HCT116 (cell line): ENCODE results near the gene IGF2R.

ENCODE experiments used
- EZH2 ChIP-seq: fragments of 200-600 bp; sonication (generic); IDR thresholded peaks from 2 replicates; pipeline ENCODE4 v1.6.1; 2017; ENCODE audit warnings: antibody characterized with exemption, mixed run types
- FOSL1 ChIP-seq: IDR thresholded peaks from 2 replicates; pipeline ENCODE4 v1.6.1; 2012; ENCODE audit warnings: low read depth
- POLR2A ChIP-seq: IDR thresholded peaks from 2 replicates; pipeline ENCODE4 v1.7.0; 2011; ENCODE audit warnings: borderline replicate concordance; ENCODE audit not compliant: insufficient read depth, insufficient read length; ENCODE audit errors: extremely low read depth
- POLR2AphosphoS5 ChIP-seq: IDR thresholded peaks from 2 replicates; pipeline ENCODE4 v1.6.1; 2011; ENCODE audit warnings: mild to moderate bottlenecking, low read depth, low read length, moderate library complexity
- TF ChIP-seq, protein P1 (sequence below), 3 experiments: fragments of 200-600 bp in 1 of 3; sonication (generic) in 1 of 3; IDR thresholded peaks in 2 of 3; conservative IDR thresholded peaks in 1 of 3; 2 replicates each; pipeline ENCODE4 v1.5.1; 2012 to 2017; ENCODE audit warnings: low read depth in 2 of 3, low read length in 2 of 3, antibody characterized with exemption in 1 of 3, borderline replicate concordance in 1 of 3, control low read depth in 1 of 3, mild to moderate bottlenecking in 1 of 3, mixed read lengths in 1 of 3, mixed run types in 1 of 3, moderate library complexity in 1 of 3; ENCODE audit not compliant: insufficient read depth in 1 of 3
- TF ChIP-seq, protein P2 (sequence below): IDR thresholded peaks from 2 replicates; pipeline ENCODE4 v1.6.1; 2012

DNA sequence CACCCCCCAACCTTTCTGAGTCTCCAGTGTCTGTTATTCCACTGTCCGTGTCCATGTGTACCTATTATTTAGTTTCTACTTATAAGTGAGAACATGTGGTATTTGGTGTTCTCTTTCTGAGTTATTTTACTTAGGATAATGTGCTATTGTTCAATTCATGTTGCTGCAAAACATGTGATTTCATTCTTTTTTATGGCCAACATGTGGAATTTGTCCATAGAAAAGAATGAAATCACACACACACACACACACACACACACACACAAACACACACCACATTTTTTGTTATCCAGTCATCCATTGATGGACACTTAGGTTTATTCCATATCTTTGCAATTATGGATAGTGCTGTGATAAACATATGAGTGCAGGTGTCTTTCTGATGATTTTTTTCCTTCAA, 23.5 kb downstream of the IGF2R start:
- TF ChIP-seq EZH2 (no peak), POLR2AphosphoS5 (no peak), POLR2A (no peak), FOSL1 (no peak)
- TF ChIP-seq, protein P1, sequence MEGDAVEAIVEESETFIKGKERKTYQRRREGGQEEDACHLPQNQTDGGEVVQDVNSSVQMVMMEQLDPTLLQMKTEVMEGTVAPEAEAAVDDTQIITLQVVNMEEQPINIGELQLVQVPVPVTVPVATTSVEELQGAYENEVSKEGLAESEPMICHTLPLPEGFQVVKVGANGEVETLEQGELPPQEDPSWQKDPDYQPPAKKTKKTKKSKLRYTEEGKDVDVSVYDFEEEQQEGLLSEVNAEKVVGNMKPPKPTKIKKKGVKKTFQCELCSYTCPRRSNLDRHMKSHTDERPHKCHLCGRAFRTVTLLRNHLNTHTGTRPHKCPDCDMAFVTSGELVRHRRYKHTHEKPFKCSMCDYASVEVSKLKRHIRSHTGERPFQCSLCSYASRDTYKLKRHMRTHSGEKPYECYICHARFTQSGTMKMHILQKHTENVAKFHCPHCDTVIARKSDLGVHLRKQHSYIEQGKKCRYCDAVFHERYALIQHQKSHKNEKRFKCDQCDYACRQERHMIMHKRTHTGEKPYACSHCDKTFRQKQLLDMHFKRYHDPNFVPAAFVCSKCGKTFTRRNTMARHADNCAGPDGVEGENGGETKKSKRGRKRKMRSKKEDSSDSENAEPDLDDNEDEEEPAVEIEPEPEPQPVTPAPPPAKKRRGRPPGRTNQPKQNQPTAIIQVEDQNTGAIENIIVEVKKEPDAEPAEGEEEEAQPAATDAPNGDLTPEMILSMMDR (IDR thresholded peaks at IDR 0.05 in 2 of 3, conservative IDR thresholded peaks at IDR 0.05 in 1 of 3; ENCODE audit: borderline replicate concordance in 1 of 3, insufficient read depth in 1 of 3, low read depth in 2 of 3, low read length in 2 of 3), result no peak
- TF ChIP-seq, protein P2, sequence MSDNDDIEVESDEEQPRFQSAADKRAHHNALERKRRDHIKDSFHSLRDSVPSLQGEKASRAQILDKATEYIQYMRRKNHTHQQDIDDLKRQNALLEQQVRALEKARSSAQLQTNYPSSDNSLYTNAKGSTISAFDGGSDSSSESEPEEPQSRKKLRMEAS, result no peak
